Immature natural killer cell (primary cell): ENCODE measurements around the gene SURF2. TPM values are rescaled to one million over a fixed set of nuclear protein-coding genes. Genes with fewer than 3 reads are reported as not detected.
A peak's percentile ranks its signal among the peaks of the same experiment; 100 is the strongest.
"Not testable (repeated sequence)": the region's sequence is repeated elsewhere in the genome, so short reads cannot be mapped to it uniquely, and the experiment has no call there.

Source experiments
- DNase-seq, 3 donors: peaks; one replicate each; pipeline ENCODE4 v3.0.0; 2022; ENCODE audit warnings: mixed read lengths in 1 of 3
- H3K27ac Mint-ChIP-seq, 6 donors: one replicate each; pipeline ENCODE4 v1.8.0; 2020; ENCODE audit warnings: mixed read lengths in 6 of 6, mild to moderate bottlenecking in 5 of 6, inconsistent platforms in 4 of 6, moderate library complexity in 3 of 6
- H3K27me3 Mint-ChIP-seq, 3 donors: one replicate each; pipeline ENCODE4 v1.8.0; 2020 to 2021; ENCODE audit warnings: low read depth in 3 of 3, mild to moderate bottlenecking in 3 of 3, mixed read lengths in 3 of 3, moderate library complexity in 3 of 3, inconsistent platforms in 1 of 3
- H3K36me3 Mint-ChIP-seq, 3 donors: one replicate each; pipeline ENCODE4 v1.8.0; 2020; ENCODE audit warnings: mixed read lengths in 3 of 3, inconsistent platforms in 2 of 3, mild to moderate bottlenecking in 2 of 3
- H3K4me1 Mint-ChIP-seq, 2 donors: one replicate each; pipeline ENCODE4 v1.8.0; 2020; ENCODE audit warnings: inconsistent platforms in 2 of 2, mild to moderate bottlenecking in 2 of 2, mixed read lengths in 2 of 2, moderate library complexity in 1 of 2
- H3K4me3 Mint-ChIP-seq, 5 donors: one replicate each; pipeline ENCODE4 v1.8.0; 2020; ENCODE audit warnings: mild to moderate bottlenecking in 5 of 5, mixed read lengths in 5 of 5, inconsistent platforms in 3 of 5, moderate library complexity in 3 of 5
- H3K9me3 Mint-ChIP-seq, 6 donors: one replicate each; pipeline ENCODE4 v1.8.0; 2020; ENCODE audit warnings: mild to moderate bottlenecking in 6 of 6, mixed read lengths in 6 of 6, inconsistent platforms in 4 of 6, moderate library complexity in 3 of 6
- polyA plus RNA-seq, 3 donors: library from polyadenylated mRNA; unstranded; fragments of 300-500 nt; fragmentation: Illumina TruSeq; gene quantifications; one replicate each; pipeline ENCODE4 v1.2.3, GENCODE V29; 2021

The SURF2 gene
- polyA plus RNA-seq = 10 to 100 TPM; 30.2 to 36.9 (median 34.5) TPM

GRCh38 chr9:133356391-133357091, at the start of gene SURF2, which contains the start of gene SURF1:
Gene SURF2 (plus strand): TSS chr9:133356550. CDS start chr9:133356593, 43 bp downstream.
Gene SURF1 (minus strand): TSS chr9:133356487. CDS start chr9:133356453, 34 bp downstream.
- peak; percentile 84 to 86 (median 85) for DNase-seq
- Mint-ChIP-seq H3K9me3 (no peaks in the 10 kb centered on the region), H3K27me3 (peaks cover 2 to 11% (median 6%) of the 10 kb centered on the region in 3 donors), H3K36me3 (peaks cover 6 to 20% (median 7%) of the 10 kb centered on the region in 3 donors), H3K27ac (peak within 1 kb of the TSS; percentile 78 to 93 (median 84)), H3K4me3 (peak within 1 kb of the TSS; percentile 83 to 88 (median 86)), H3K4me1 (peaks cover 32 to 33% of the 10 kb centered on the region in 2 donors)

- DNase-seq = no peak
- Mint-ChIP-seq H3K4me1 (no peaks in the 10 kb centered on the region), H3K4me3 (no peak overlapping the region), H3K27me3 (peaks cover 1 to 4% (median 3%) of the 10 kb centered on the region in 3 donors), H3K9me3 (no peaks in the 10 kb centered on the region), H3K27ac (no peak overlapping the region), H3K36me3 (no peaks in the 10 kb centered on the region)
Measured at GRCh38 chr9:133307301-133307700, 49.0 kb upstream of the SURF2 start.

GRCh38 chr9:133309608-133310007, 46.7 kb upstream of the SURF2 start:
- Mint-ChIP-seq H3K4me3 (no peak overlapping the region), H3K9me3 (no peaks in the 10 kb centered on the region)

GRCh38 chr9:133315997-133316396, 40.4 kb upstream of the SURF2 start:
- no peak for DNase-seq
- no peaks in the 10 kb centered on the region for H3K4me1 Mint-ChIP-seq
- no peaks in the 10 kb centered on the region for H3K36me3 Mint-ChIP-seq
- no peak overlapping the region for H3K4me3 Mint-ChIP-seq
- no peaks in the 10 kb centered on the region for H3K9me3 Mint-ChIP-seq
- no peak overlapping the region for H3K27ac Mint-ChIP-seq
- peaks cover 0 to 6% (median 2%) of the 10 kb centered on the region in 3 donors for H3K27me3 Mint-ChIP-seq

More at GRCh38 chr9:133309608-133310007, 46.7 kb upstream of the SURF2 start:
- Mint-ChIP-seq H3K27me3 (peaks cover 1 to 4% (median 3%) of the 10 kb centered on the region in 3 donors), H3K27ac (no peak overlapping the region), H3K4me1 (no peaks in the 10 kb centered on the region), H3K36me3 (no peaks in the 10 kb centered on the region)
- DNase-seq = no peak

- not testable (repeated sequence) for H3K4me3 Mint-ChIP-seq, H3K27ac Mint-ChIP-seq, H3K4me1 Mint-ChIP-seq, H3K9me3 Mint-ChIP-seq, DNase-seq, H3K27me3 Mint-ChIP-seq, H3K36me3 Mint-ChIP-seq
Measured at GRCh38 chr9:133317551-133317950, 38.8 kb upstream of the SURF2 start.

- Mint-ChIP-seq H3K27ac (no peak overlapping the region), H3K27me3 (peaks cover 0 to 6% (median 2%) of the 10 kb centered on the region in 3 donors), H3K4me1 (no peaks in the 10 kb centered on the region), H3K36me3 (peaks cover 0 to 3% (median 0%) of the 10 kb centered on the region in 3 donors), H3K9me3 (no peaks in the 10 kb centered on the region), H3K4me3 (no peak overlapping the region)
- DNase-seq = no peak
Measured at GRCh38 chr9:133320421-133320881, 35.9 kb upstream of the SURF2 start.

- no peaks in the 10 kb centered on the region for H3K9me3 Mint-ChIP-seq
- H3K27ac Mint-ChIP-seq = no peak overlapping the region
- peaks cover 0 to 7% (median 0%) of the 10 kb centered on the region in 3 donors for H3K36me3 Mint-ChIP-seq
- H3K27me3 Mint-ChIP-seq = peaks cover 0 to 4% (median 2%) of the 10 kb centered on the region in 3 donors
- no peaks in the 10 kb centered on the region for H3K4me1 Mint-ChIP-seq
- no peak for DNase-seq
- no peak overlapping the region for H3K4me3 Mint-ChIP-seq
Measured at GRCh38 chr9:133321411-133321935, 34.9 kb upstream of the SURF2 start.

GRCh38 chr9:133322701-133323100, 33.6 kb upstream of the SURF2 start:
- peaks cover 0 to 7% (median 0%) of the 10 kb centered on the region in 3 donors for H3K36me3 Mint-ChIP-seq
- no peak overlapping the region for H3K27ac Mint-ChIP-seq
- no peaks in the 10 kb centered on the region for H3K9me3 Mint-ChIP-seq

GRCh38 chr9:133323211-133323610, 33.1 kb upstream of the SURF2 start:
- H3K27ac Mint-ChIP-seq = no peak overlapping the region
- peaks cover 0 to 4% (median 2%) of the 10 kb centered on the region in 3 donors for H3K27me3 Mint-ChIP-seq
- peaks cover 0 to 7% (median 0%) of the 10 kb centered on the region in 3 donors for H3K36me3 Mint-ChIP-seq
- no peak for DNase-seq
- no peak overlapping the region for H3K4me3 Mint-ChIP-seq
- H3K9me3 Mint-ChIP-seq = no peaks in the 10 kb centered on the region
- no peaks in the 10 kb centered on the region for H3K4me1 Mint-ChIP-seq

More at GRCh38 chr9:133322701-133323100, 33.6 kb upstream of the SURF2 start:
- no peak for DNase-seq
- H3K4me1 Mint-ChIP-seq = no peaks in the 10 kb centered on the region
- H3K4me3 Mint-ChIP-seq = no peak overlapping the region
- H3K27me3 Mint-ChIP-seq = peaks cover 0 to 4% (median 2%) of the 10 kb centered on the region in 3 donors

- Mint-ChIP-seq H3K4me1 (peaks cover 0 to 8% of the 10 kb centered on the region in 2 donors), H3K27ac (no peak overlapping the region), H3K27me3 (peaks cover 0 to 4% (median 2%) of the 10 kb centered on the region in 3 donors), H3K4me3 (no peak overlapping the region), H3K9me3 (no peaks in the 10 kb centered on the region), H3K36me3 (peaks cover 0 to 7% (median 0%) of the 10 kb centered on the region in 3 donors)
- DNase-seq = no peak
Measured at GRCh38 chr9:133323991-133324703, 32.2 kb upstream of the SURF2 start.

GRCh38 chr9:133327021-133327420, 29.3 kb upstream of the SURF2 start:
- not testable (repeated sequence) for DNase-seq, H3K27me3 Mint-ChIP-seq, H3K4me3 Mint-ChIP-seq, H3K9me3 Mint-ChIP-seq, H3K27ac Mint-ChIP-seq
- H3K4me1 Mint-ChIP-seq = peaks cover 0 to 21% of the 10 kb centered on the region in 2 donors
- peaks cover 6 to 10% (median 8%) of the 10 kb centered on the region in 3 donors for H3K36me3 Mint-ChIP-seq

- Mint-ChIP-seq H3K27me3 (peaks cover 0 to 2% (median 0%) of the 10 kb centered on the region in 3 donors), H3K9me3 (no peaks in the 10 kb centered on the region), H3K36me3 (peaks cover 6 to 16% (median 8%) of the 10 kb centered on the region in 3 donors), H3K4me3 (no peak overlapping the region), H3K4me1 (peaks cover 0 to 21% of the 10 kb centered on the region in 2 donors), H3K27ac (no peak overlapping the region)
- DNase-seq = no peak
Measured at GRCh38 chr9:133327834-133328484, 28.4 kb upstream of the SURF2 start.
